ENCODE measurements around the gene SIGLEC14.

Gene SIGLEC14

DNA sequence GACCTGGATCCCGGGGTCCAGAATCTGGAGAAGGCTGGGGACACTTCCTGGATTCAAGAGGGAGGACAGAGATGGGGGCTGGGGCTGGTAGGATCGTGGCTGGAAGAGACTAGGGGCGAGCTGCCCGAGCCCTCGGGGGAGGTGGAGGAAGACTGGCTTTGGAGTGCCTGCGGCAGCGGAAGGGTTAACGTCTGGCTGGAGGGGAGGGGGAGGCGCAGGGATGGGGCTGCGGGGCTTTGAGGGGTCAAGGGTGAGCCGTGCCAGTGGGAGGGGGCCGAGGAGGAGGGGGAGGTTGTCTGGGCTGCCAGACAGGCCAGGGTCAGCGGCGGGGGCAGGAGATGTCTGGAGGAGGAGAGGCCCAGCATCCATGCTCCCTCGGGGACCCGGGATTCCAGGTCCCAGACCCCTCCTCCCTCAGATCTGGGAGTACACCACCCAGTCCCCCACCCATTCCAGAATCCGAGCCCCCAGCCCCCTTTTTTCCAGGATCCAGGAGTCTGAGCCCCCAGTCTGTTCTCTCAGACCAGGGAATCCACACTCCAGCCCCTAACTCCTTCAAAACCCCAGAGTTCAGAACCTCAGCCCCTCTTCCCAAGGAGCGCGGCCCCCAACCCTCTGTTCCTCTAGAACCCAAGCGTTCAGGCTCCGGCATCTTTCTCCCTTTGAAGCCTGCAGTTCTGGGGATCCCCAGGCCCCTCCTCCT lies 43.3 kb upstream of the SIGLEC14 start:
- Histone ChIP-seq H3K79me2 (ENCODE audit: control insufficient read depth, low read length) (no peaks in the 10 kb centered on the region), H3K9me2 (replicated peaks; ENCODE audit: control insufficient read depth, low read length) (no peaks in the 10 kb centered on the region), H3K36me3 (ENCODE audit: control insufficient read depth, low read length) (no peaks in the 10 kb centered on the region), H3K27ac (ENCODE audit: low read depth, low read length) (peak overlapping the region; percentile 54), H3K9me3 (ENCODE audit: control insufficient read depth, insufficient read depth, low read length) (peaks cover 10% of the 10 kb centered on the region), H4K20me1 (ENCODE audit: control insufficient read depth, insufficient read depth, low read depth, low read length) (no peaks in the 10 kb centered on the region), H3K4me1 (ENCODE audit: control insufficient read depth, low read length) (peaks cover 28% of the 10 kb centered on the region), H3K27me3 (ENCODE audit: control insufficient read depth, low read length) (peaks cover 11% of the 10 kb centered on the region), H3K4me3 (ENCODE audit: low read length) (peak overlapping the region; percentile 79), H3K4me2 (ENCODE audit: low read length) (peak overlapping the region; percentile 90), H3F3A (ENCODE audit: control insufficient read depth, insufficient read depth) (no peaks in the 10 kb centered on the region)
- no peak for TF ChIP-seq EZH2phosphoT487 (IDR thresholded peaks at IDR 0.05; ENCODE audit: borderline replicate concordance, low read length)
- TF ChIP-seq, protein P1, sequence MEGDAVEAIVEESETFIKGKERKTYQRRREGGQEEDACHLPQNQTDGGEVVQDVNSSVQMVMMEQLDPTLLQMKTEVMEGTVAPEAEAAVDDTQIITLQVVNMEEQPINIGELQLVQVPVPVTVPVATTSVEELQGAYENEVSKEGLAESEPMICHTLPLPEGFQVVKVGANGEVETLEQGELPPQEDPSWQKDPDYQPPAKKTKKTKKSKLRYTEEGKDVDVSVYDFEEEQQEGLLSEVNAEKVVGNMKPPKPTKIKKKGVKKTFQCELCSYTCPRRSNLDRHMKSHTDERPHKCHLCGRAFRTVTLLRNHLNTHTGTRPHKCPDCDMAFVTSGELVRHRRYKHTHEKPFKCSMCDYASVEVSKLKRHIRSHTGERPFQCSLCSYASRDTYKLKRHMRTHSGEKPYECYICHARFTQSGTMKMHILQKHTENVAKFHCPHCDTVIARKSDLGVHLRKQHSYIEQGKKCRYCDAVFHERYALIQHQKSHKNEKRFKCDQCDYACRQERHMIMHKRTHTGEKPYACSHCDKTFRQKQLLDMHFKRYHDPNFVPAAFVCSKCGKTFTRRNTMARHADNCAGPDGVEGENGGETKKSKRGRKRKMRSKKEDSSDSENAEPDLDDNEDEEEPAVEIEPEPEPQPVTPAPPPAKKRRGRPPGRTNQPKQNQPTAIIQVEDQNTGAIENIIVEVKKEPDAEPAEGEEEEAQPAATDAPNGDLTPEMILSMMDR (IDR thresholded peaks at IDR 0.05; ENCODE audit: low read depth, low read length, poor library complexity, severe bottlenecking), result no peak

DNA sequence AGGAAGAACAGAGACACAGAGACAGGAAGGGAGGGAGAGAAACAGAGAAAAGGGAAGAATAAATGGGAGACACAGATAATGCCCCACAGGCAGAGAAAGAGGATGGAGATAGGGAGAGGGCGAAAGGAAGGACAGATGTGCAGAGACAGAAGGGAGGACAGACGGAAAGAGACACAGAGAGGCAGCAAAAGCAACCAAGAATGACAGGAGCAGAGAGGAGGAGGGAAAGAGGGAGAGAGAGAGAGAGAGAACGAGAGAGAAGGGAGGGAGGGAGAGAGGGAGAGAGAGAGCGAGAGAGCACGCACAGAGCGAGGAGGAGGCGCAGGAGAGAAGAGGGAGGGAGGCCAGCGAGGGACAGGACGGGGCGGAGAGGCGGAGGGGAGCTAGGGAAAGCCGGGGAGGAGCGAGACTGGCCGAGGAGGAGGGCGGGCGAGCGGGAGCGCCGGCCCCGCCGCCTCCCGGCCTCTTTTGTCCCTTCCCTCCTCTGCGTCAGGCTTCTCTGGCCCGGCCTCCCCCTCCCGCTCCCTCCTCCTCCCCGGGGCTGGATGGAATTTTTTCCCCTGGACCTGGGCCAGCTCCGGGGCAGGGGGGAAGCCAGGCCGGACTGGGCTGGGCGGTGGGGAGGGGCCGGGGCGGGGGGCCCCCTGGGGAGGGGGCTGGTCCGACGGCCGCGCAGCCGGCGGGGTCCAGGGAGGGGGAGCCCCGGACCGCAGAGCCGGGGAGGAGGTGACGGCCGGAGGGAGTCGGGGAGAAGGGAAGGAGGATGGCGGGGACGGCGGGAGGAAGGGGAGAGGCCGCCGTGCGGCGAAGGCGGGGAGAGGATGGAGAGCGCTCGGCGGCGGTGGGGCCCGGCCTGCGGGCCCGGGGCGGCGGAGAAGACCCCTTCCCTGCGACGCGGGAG lies 42.3 kb upstream of the SIGLEC14 start:
- peaks cover 11% of the 10 kb centered on the region for H3K27me3 ChIP-seq (ENCODE audit: control insufficient read depth, low read length)
- peak overlapping the region; percentile 90 for H3K4me2 ChIP-seq (ENCODE audit: low read length)
- H3K9me3 ChIP-seq (ENCODE audit: control insufficient read depth, insufficient read depth, low read length), result peaks cover 14% of the 10 kb centered on the region
- peak overlapping the region; percentile 79 for H3K4me3 ChIP-seq (ENCODE audit: low read length)
- no peaks in the 10 kb centered on the region for H3F3A ChIP-seq (ENCODE audit: control insufficient read depth, insufficient read depth)
- peaks cover 28% of the 10 kb centered on the region for H3K4me1 ChIP-seq (ENCODE audit: control insufficient read depth, low read length)
- H4K20me1 ChIP-seq (ENCODE audit: control insufficient read depth, insufficient read depth, low read depth, low read length), result no peaks in the 10 kb centered on the region
- no peak overlapping the region for H3K27ac ChIP-seq (ENCODE audit: low read depth, low read length)
- H3K36me3 ChIP-seq (ENCODE audit: control insufficient read depth, low read length), result no peaks in the 10 kb centered on the region
- H3K9me2 ChIP-seq (replicated peaks; ENCODE audit: control insufficient read depth, low read length), result no peaks in the 10 kb centered on the region
- no peaks in the 10 kb centered on the region for H3K79me2 ChIP-seq (ENCODE audit: control insufficient read depth, low read length)
- TF ChIP-seq, protein P1 (IDR thresholded peaks at IDR 0.05; ENCODE audit: low read depth, low read length, poor library complexity, severe bottlenecking), result no peak
- no peak for TF ChIP-seq EZH2phosphoT487 (IDR thresholded peaks at IDR 0.05; ENCODE audit: borderline replicate concordance, low read length)

DNA sequence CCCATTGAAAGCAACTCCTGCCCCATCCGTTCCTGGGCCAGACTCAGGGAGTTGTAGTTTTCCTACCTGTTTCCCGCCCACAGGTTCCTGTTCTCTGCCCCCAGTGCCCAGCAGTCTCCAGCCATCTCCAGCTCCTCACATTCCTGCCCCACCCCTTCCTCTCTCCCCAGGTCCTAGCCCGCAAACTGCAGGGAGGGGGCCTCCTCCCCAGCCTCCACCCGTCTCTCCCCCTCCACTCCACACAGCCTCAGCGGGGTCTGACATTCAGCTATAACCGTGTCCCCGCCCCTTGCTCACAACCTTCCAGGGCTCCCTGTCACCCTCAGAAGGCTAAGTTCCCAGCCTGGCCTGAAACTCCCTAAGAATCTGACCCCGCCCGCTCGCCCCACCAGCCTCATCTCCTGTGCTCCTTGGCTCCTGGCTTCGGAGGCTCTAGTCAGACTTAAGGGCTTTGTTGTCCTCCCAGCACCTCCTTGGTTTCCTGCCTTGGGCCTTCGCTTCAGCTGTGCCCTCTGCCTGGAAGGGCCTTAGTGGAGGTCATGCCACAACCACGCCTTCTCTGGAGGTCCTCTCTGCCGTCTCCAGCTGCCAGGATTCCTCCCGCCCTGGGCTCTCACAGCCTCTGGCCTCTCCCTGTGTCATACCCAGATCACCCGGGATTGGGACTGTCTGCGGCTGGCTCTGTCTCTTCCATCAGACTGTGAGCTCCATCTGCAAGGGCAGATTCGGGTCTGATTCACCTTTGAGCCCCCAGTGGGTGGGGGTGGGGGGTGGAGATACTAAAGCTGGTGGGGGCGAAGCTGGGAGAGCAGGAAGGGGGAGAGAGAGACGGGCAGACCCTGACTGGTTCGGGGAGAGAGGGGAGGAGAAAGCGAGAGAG lies 41.4 kb upstream of the SIGLEC14 start:
- H3K9me3 ChIP-seq (ENCODE audit: control insufficient read depth, insufficient read depth, low read length), result peaks cover 14% of the 10 kb centered on the region
- TF ChIP-seq EZH2phosphoT487 (IDR thresholded peaks at IDR 0.05; ENCODE audit: borderline replicate concordance, low read length), result no peak
- TF ChIP-seq, protein P1 (IDR thresholded peaks at IDR 0.05; ENCODE audit: low read depth, low read length, poor library complexity, severe bottlenecking), result no peak
- H4K20me1 ChIP-seq (ENCODE audit: control insufficient read depth, insufficient read depth, low read depth, low read length), result no peaks in the 10 kb centered on the region
- no peaks in the 10 kb centered on the region for H3K9me2 ChIP-seq (replicated peaks; ENCODE audit: control insufficient read depth, low read length)
- H3K4me1 ChIP-seq (ENCODE audit: control insufficient read depth, low read length), result peaks cover 28% of the 10 kb centered on the region
- H3K4me3 ChIP-seq (ENCODE audit: low read length), result peak overlapping the region; percentile 79
- no peak overlapping the region for H3K27ac ChIP-seq (ENCODE audit: low read depth, low read length)
- peak overlapping the region; percentile 90 for H3K4me2 ChIP-seq (ENCODE audit: low read length)
- H3K36me3 ChIP-seq (ENCODE audit: control insufficient read depth, low read length), result no peaks in the 10 kb centered on the region
- no peaks in the 10 kb centered on the region for H3F3A ChIP-seq (ENCODE audit: control insufficient read depth, insufficient read depth)
- H3K79me2 ChIP-seq (ENCODE audit: control insufficient read depth, low read length), result no peaks in the 10 kb centered on the region
- H3K27me3 ChIP-seq (ENCODE audit: control insufficient read depth, low read length), result peaks cover 11% of the 10 kb centered on the region
